GM21529 (cell line): ENCODE results near the gene FBN2.
"Not testable (repeated sequence)": the region's sequence is repeated elsewhere in the genome, so short reads cannot be mapped to it uniquely, and the experiment has no call there.

ENCODE experiments used
- ATAC-seq: cut with Tn5 transposase; IDR thresholded peaks from one replicate; pipeline ENCODE4 v1.9.1; 2021; ENCODE audit not compliant: unreplicated experiment

The FBN2 gene

DNA sequence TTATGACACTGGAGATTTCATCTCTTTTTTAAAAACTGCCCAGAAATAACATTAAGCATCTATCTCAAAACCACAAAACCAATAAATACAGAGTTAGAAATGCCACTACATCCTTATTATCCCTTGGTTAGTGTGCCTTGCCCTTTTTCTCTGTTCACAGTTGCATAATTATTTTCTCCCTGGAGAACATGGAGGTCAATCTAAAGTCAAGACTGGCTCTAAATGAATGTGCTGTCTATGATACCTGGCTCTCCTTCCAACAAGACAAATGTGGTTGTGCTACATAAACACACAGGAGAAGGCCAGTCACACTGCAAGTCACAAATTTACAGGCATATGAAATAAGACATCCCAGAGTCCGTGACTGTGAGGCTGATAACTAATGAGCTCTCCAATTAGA is 2.8 kb downstream of the FBN2 start:
- ATAC-seq, result no peak

DNA sequence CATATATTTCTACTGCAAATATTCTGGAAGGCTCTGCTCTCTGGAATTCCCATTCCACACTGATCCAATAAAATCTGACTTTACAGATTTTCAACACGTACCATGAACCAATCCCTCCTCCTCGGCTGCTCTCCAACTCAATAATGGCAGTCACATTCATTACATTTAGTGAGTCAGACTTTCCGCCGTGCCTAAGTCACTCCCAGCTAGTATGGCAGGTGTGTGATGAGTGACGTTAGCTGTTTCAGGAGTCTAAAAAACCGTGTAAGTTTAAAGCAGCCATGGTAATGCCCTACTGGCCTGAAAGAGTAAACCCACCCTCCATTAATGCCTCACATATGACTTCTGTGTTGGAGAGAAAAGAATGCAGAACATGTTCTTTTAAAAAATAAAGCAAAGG is 3.3 kb downstream of the FBN2 start:
- no peak for ATAC-seq

DNA sequence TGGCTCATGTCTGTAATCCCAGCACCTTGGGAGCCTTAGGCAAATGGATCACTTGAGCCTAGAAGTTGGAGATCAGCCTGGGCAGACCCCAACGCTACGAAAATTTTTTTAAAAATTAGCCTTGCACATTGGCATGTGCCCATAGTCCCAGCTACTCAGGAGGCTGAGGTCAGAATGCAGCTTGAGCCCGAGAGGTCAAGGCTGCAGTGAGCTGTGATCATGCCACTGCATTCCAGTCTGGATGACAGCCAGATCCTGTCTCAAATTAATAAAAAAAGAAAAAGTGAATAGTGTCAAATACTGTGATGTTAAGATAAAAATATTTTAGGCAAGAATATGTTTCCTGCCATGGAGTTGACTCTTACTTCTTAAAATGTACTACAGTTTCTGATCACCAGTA is 5.3 kb downstream of the FBN2 start:
- no peak for ATAC-seq

DNA sequence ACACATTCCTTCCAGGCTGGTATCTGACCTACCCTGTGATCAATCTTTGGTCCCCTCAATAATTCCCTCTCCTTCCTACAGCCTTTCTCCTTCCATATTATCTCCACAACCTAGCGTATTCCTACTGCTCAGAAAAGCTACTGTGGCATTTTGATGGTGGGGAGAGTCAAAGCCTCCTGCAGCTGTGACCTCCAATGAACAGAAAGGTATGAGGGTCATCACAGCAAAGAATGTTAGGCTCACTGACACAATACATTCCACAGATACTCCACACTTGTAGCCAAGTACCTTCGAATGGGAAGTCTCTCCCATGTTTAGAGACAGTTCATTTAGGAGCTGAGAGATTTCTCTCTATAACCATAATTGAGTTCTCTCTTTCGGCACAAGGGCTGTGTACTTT is 5.9 kb downstream of the FBN2 start:
- no peak for ATAC-seq

DNA sequence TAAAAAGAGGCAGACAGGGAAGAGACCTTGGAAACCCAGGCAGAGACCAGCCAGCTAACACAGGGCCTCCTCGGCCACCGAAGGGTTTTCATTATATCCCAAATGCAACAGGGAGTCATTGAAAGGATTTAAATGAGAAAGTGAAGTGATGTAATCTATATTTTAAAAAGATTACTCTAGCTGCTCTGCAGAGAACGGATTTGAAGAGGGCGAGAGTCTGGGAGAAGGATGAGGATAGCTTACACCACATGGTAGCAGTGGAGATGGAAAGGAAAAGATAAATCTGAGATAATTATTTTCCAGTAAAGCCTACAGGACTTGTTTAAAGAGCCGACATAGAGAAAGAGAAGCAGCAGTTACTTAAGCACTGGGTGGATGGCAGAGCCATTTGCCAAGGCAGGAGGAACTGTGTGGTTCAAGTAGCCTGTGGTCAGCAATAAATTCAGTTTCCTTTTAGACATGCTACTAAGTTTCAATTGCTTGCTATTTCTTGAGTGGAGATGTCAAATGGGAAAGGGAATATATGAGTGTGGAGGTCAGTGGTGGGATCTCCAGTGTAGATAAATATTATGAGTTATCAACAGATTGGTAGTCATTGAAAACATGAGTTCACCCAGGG is 9.3 kb downstream of the FBN2 start:
- no peak for ATAC-seq

DNA sequence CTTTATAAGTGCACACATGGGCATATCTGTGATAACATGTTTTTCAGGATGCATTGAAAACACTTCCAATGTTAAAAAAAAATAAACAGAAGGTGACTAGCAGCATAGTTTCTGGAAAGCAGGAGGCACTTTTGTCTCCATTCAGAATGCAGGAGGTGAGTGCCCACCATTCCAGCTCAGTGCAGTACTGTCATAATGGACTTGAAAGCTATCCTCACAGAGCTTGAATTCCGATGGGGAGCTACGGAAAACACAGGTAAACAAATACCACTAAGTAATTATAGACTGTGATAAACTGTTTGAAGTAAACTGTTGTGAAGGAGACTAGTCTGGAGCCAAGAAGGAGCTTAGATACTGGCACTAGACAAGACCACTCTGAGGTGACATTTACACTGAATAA is 9.9 kb downstream of the FBN2 start:
- no peak for ATAC-seq

DNA sequence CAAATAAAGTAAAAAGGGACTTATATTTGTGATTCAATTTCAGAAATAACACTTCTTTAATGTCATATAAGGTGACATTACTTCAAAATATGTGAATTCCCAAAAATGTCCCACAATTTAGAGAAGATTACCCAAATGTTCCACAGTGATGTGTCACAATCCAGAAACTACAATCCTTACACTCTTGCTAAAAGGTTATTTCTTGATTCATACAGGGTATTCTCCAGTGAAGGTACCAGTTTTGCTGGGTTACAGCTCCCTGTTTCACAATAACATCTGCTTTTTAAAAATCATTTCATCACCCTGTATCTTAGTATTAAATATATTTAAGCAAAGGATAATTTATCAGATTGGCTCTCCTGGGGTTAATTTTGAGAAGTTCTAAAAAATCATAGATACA is 11.0 kb downstream of the FBN2 start:
- ATAC-seq, result no peak

DNA sequence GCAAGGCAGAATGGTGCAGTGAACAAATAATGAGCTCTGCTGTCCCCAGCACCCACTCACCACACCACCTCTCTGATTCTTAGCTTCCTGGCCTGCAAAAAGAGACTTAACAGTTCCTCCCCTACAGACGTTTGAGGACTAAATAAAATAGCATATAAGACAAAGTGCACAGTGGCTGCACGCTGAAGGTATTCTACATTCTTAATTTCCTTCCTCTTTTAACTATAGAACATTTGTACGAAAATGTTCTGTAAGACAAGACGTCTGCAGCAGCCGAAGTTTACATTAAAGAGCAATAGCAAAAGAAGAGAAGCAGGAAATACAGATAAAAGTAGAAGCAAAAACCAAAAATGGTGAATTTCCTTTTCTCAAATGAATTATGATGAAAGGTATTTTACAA is 15.7 kb downstream of the FBN2 start:
- ATAC-seq, result no peak

DNA sequence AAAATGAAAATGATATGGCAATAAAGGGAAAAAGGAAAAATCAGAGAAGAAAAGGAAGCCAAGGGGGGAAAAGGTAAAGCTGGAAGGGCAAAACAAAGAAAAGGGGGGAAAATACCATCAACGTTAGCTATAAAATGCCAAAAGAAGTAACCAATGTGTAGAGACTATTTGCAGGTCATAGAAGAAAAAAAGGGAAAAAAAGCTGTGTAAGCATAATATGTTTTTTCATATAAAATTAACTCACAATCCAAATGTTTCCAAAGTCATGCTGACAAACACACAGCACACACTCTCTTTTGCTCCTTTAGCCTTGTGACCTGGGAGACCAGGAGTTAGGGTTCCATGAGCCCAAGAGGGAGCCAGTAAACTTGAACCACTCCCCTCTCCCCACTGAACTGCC is 18.2 kb downstream of the FBN2 start:
- no peak for ATAC-seq

DNA sequence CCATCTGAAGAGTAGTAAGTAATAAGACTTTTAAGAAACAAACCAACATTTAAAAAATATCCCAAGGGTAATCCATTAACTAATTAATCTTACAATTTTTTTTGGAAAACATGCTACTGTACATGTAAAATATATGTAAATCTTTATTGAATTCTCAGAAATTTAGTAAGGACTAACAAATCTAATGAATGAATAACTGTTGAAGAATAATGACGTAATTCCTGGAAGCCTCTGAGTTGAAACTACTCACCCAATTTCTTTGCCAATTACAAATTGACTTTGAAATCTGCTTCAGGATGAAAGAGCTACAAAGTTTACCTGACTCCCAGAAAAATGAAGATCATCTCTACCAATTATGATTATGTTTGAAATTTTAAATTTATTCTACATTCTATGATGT is 21.1 kb downstream of the FBN2 start:
- ATAC-seq, result no peak

DNA sequence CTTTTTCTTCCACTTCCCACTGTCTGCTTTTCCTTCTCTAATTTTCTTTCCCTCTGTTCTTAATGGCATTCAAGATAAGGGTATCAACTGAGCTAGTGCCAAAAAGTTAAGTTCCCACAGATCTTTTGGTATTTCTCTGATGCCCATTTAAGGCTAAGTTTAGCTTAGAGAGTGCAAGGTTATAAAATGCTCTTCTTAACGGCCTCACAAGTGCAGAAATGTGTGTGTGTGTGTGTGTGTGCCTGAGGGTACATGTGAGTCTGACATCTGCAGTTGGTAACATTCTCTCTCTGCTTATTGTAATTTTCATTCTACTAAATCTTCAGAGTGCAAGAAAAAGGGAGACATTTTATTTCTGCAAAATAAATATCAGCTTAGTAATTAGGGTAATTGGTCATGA is 24.2 kb downstream of the FBN2 start:
- no peak for ATAC-seq

DNA sequence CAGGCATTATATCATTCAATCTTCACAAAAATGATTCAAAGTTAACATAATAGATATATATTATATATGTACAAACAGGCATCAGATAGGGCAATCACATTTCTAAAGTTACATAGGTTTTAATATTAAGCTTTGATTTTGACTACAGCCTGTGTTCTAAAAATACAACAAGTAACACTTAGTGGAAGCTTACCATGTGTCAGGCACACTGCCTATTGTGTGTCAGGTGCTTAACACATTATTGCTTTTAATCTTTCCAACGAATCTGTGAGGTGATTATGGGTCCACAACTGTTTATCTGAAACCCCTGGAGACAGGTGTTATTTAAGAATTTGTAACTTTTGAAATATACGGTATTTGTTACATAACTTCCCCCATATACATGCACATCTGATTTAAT is 25.2 kb downstream of the FBN2 start:
- no peak for ATAC-seq

DNA sequence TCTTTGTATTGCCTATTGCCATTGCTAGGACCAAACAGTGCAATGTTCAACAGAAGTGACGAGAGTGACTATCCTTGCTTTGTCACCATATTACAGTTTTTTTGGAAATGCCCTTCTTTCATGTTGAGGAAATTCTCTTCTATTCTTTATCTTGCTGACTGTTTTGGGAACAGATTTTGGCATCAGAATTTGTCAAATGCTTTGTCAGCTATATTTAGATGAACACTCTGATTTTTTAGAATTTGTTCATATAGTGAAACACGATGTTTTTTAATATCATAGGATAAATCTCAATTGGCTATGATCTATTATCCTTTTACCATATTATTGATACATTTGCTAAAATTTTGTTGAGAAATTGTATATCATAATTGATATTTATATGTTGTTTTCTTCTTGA is 31.4 kb downstream of the FBN2 start:
- ATAC-seq, result no peak

DNA sequence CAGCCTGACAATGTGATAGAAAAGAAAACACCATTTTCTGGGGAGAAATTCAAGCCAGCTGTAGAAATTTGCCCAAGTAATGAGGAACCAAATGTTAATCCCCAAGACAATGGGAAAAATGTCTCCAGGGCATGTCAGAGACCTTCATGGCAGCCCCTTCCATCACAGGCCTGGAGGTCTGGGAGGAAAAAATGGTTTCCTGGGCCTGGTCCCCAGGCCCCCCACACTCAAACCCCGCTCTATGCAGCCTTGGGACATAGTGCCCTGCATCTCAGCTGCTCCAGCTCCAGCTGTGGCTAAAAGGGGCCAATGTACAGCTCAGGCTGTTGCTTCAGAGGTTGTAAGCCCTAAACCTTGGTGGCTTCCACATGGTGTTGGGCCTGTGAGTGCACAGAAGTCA is 34.3 kb downstream of the FBN2 start:
- ATAC-seq, result not testable (repeated sequence)

DNA sequence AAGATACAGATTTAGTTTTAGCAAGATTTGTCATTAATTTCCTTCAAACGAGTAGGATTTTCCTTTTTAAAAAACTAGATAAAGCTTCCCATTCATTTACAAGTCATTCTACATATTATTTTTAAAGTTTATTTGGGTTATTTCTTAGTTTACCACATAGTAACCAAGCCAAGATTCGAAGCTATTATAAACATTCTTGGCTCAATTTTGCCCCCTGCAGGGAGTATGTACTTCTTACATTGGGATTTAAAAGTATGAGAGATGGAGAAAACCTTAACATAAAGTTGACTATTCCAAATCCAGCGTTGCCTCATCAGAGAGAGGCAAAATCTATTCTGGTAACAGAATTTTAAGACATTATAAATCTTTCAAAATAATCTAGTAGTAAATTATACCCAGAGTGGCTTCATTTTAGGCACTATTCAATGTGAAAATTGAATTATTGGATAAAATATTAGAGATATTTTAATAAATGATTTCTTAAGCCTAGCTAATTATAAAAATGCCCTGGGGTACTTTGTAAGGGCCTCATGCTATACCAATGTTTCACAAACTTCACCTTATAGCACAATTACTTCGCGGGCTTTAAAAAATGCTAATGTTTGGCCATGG is 39.1 kb downstream of the FBN2 start:
- ATAC-seq, result no peak

DNA sequence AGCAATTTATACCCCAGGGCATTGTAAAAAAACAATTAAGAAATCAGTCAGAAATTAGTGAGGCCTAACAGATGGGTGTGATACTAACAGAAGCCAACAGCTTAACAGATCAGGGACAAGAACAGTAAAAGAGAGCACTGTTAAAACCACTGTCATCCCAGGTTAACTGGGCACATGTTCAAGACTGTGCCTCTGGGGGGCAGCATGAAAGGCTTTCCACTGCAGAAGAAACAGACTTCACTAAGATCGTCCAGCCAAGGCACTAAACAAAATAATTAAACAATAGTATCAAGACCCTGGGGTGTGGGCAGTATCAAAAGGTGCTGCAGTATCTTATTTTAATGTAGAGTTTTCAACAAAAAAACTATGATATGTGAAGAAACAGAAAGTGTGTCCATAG is 43.5 kb downstream of the FBN2 start:
- ATAC-seq, result no peak

DNA sequence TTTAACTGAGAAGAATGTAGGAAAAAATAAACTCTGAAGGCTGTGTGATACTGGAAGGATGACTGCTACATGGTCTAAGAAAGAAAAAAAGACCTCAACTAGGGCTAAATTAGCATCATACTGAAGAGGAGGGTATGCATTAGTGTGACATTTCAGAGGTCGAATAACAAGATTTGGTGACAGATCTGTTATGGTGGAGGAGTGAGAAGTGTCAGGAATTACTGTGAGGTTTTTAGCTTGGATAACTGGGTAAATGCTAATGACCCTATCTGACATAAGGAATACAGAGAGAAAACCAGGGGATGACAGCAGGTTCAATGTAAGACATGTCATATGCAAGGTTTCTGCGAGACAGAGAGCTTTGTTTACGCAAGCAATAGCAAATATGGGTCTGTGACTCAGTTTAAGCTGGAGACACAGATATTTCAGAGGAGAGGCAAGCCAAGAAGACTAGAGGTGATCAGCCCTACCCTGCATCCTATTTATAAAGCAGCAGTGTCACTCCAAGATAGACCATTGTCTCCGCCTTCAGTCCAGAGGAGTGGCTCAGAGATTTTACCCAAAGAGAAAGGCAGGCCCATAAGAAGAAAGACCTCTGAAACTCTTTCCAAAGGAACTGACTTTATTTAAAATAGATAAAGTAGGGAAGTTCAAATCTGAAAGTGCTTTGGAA is 44.3 kb downstream of the FBN2 start:
- no peak for ATAC-seq

DNA sequence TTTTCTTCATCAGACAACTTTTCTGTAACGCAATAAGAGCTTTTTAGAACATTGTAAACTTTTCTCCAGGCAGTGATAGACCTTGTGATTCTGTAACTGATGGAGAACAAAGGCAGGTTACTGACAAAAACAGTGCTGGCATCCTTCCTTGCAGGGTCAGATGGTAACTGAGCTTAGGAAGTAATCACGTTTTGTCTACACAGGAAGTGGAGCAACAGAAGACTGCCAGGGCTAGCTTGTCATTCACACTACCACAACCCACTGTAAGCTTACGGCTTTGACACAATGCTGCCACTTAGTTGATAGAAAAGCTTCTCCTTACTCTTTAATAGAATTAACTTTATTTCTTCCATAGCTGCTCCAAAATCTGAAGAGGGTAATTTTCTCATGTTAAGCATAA is 46.8 kb downstream of the FBN2 start:
- ATAC-seq, result no peak

DNA sequence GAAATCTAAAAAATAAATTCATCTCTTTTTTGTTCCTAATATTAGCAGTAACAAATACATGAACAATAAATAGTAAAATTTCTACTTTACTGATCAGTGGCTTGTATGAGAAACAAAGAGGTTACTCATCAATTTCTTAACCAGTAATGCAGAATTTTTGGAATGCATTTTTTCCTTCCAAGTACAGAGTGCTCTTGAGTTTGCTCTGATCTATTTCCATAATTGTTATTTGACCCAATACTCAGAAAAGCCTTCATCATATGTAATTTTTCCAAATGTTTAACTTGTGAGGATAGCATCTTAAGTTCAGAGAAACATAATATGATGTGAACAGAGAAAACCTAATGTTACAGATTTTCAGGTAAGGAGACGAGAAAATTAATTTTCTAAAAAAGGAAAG is 47.3 kb downstream of the FBN2 start:
- no peak for ATAC-seq

DNA sequence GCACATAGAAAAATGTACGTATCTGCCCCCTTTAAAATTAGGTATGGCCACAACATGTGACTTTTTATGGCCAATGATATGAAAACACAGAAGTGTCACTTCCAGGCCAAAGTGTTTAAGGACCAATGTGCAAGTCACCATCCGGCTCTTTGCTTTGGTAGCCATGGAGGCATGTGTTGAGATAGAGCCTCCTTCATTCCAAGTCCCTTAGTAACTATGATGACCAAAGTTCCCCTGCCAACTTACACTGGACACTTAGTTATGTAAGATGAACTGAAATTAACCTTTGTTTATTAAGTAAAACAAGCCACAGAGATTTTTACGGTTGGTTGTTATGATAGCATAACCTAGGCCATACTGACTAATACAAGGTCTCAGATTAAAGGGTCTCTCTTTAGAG is 51.0 kb downstream of the FBN2 start:
- no peak for ATAC-seq

DNA sequence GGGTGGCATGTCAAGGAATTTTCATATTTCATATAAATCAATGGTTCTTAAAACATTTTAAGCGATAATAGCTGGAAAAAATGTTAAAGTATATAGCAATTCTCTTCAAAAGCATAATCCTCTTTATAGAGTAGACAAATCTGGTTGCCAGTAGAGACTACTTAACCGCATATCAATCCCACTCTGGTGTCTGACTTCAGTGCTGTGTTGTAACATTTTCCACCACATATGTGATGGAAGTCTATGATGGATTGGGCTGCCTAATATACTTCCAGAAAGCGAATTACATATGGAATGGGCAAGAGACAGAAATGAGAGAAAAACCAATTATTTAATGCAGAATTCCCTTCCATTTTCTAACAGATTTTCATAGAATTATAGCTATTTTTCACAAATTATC is 54.3 kb downstream of the FBN2 start:
- no peak for ATAC-seq

DNA sequence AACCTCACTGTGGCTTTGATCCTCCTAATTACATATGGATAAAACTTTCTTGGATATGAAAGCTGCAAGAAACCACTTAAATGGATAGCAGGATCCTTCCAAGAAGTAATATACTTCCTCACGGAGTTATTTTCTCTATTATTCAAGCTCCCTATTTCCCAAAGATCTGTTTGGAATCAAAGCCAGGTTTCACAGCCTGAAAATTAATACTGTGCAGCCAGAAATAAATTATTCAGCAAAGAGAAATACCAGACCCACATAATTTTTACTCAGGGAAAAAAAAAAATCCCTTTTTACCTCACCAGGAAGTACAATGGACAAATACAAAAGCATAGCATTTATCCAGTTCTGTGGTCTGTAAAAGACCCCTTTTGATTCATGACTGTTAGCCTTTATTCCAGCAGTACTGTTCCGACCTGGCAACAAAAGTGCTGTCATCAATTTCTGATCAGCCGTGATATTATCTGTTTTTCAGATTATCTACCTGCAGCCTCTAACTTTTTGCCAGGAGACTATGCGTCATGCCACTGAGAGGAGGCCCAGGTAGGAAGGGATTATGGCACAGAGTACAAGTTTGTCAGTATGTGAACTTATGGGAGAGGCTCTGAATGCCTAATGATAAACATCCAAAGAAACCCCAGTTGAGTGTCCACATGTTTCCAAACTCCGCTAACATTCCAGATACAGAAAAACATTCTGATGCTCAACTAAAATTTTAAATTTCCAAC is 57.0 kb downstream of the FBN2 start:
- ATAC-seq, result no peak
